ENCODE measurements around the gene ZNF653.

Gene ZNF653

DNA sequence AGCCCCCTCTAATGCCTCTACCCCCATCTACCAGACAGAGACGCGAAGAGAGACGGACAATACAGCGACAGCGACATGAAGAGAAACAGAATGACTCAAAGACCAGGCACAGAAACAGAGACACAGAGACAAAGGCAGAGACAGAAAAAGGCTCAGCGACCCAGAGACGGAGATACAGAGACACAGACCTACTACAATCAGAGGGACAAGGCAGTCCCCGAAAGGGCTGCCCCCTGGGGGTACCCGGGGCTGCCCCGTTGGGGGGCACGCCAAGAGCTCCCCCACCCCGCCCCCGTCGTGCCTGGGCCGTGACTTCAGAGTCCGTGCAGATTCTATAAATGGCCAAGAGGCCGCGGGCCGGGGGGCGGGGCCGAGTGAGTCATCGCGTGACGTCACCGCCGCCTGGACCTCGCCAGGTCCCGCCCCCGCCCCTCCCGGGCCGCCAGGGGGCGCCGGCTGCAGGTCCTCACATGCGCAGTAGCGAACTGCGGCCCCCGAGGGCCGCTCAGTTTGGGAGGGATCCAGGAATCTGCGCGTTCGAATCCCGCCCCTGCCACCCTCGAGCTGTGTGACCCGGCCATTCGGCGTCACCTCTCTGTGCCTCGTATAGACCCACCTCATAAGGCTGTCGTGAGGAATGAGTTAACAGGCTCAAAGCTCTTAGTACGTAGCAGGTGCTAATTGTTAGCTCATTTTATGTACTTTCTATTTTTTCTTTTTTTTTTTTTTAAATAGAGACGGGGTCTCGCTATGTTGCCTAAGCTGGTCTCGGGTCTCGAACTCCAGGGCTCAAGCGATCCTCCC lies 30.4 kb upstream of the ZNF653 start:
- peak; percentile 94 for DNase-seq (ENCODE audit: low spot score)
- Histone ChIP-seq H3K4me3 (peak overlapping the region; percentile 67), H3K27ac (peak overlapping the region; percentile 94 to 97)
- TF ChIP-seq, protein P1, sequence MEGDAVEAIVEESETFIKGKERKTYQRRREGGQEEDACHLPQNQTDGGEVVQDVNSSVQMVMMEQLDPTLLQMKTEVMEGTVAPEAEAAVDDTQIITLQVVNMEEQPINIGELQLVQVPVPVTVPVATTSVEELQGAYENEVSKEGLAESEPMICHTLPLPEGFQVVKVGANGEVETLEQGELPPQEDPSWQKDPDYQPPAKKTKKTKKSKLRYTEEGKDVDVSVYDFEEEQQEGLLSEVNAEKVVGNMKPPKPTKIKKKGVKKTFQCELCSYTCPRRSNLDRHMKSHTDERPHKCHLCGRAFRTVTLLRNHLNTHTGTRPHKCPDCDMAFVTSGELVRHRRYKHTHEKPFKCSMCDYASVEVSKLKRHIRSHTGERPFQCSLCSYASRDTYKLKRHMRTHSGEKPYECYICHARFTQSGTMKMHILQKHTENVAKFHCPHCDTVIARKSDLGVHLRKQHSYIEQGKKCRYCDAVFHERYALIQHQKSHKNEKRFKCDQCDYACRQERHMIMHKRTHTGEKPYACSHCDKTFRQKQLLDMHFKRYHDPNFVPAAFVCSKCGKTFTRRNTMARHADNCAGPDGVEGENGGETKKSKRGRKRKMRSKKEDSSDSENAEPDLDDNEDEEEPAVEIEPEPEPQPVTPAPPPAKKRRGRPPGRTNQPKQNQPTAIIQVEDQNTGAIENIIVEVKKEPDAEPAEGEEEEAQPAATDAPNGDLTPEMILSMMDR (IDR thresholded peaks at IDR 0.05): peak; percentile 81

DNA sequence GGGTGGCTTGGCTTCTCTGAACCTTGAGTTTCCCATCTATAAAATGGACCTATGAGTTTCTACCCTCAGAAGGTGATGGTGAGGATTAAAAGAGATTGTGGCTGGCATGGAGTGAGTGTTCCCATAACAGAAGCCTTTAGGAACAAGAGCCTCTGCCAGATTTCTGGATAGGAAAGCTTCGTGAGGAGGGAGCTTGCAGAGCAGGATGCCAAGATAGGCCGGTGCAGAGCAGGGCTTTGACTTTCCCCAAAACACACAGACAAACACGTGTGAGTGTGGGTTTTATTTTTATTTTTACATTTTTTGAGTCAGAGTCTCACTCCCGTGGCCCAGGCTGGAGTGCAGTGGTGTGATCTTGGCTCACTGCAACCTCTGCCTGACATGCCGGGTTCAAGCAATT lies 29.3 kb upstream of the ZNF653 start:
- Histone ChIP-seq H3K4me3 (no peak overlapping the region), H3K27ac (peak overlapping the region; percentile 94 to 97)
- TF ChIP-seq, protein P1 (IDR thresholded peaks at IDR 0.05): no peak
- no peak for DNase-seq (ENCODE audit: low spot score)

DNA sequence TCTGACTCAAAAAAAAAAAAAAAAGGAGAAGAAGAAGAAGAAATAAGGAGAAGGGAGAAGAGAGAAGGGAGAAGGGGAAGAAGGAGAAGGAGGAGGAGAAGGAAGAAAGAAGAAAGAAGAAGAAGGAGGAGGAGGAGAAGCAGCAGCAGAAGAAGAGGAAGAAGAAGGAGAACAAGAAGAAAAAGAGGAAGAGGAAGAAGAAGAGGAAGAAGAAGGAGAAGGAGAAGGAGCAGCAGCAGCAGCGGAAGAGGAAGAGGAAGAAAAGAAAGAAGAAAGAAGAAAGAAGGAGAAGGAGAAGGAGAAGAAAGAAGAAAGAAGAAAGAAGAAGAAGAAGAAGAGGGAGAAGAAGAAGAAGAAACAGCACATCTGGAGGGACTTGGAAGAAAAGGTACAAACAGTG lies 28.9 kb upstream of the ZNF653 start:
- no peak for DNase-seq (ENCODE audit: low spot score)
- TF ChIP-seq, protein P1 (IDR thresholded peaks at IDR 0.05): no peak
- Histone ChIP-seq H3K27ac (peak overlapping the region; percentile 94 to 97), H3K4me3 (no peak overlapping the region)

DNA sequence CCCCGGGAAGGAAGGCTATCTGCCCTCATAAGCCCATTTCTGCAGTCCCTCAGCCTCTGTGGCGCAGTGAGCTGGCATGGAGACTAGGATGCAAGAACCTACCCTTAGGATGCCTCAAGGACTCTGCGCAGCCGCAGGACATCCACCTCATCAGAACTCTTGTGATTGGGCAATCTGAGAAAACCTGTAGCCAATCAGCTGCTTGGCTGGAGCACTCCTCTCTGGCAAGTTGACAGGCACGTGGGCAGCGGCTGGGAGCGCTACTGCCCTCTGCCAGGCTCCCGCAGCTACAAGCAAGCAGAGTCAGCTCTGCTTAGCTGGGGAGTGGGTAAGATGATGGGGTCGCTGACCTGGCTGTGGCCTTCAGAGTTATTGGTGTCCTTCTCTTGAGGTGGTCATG lies 24.8 kb upstream of the ZNF653 start:
- peak overlapping the region in 1 of 2 donors; percentile 96 for H3K27ac ChIP-seq
- TF ChIP-seq, protein P1 (IDR thresholded peaks at IDR 0.05): no peak
- DNase-seq (ENCODE audit: low spot score): peak; percentile 78
- H3K4me3 ChIP-seq: no peak overlapping the region

DNA sequence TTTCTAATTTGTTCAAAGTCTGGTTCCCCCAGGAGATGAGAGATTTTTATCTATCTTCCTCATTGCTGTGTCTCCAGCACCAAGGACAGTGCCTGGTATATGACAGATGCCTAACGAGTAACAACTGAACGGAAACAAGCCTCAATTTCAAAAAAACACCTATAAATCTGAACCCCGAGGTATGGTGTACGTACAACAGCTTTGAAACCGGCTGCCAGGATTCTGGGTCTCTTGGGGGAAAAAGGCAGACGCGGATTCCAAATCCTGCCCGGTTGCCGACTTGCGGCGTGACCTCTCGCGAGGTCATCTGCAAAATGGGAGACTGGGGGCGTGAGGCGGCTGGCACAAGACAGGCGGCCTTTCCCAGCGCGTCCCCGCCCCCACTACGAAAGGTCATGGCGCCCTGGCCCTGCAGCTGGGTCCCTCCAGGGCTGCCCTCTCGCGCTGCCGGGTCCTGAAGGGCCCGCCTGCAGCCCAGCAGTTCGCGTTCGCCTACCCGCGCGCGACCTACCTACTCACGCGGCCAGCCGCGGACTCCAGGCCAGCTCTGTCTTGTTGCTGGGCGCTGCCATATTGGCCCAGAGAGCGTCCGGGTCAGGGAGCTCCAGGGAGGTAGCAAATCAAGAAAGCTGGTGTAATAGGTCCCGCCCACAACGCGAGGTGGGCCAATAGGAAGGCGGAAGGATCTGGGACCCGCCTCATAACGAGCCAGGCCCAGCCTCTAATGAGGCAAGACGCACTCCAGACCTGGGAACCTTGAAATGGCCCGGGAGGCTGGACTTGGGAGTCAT lies 23.1 kb upstream of the ZNF653 start, which contains the start of gene ECSIT:
ECSIT (minus strand) TSS at position 584 of the 791 bp plus-strand sequence. CDS start 9,964 bp downstream, outside the sequence.
- H3K4me3 ChIP-seq: peak within 1 kb of the TSS; percentile 98
- DNase-seq (ENCODE audit: low spot score): peak; percentile 99
- peak within 1 kb of the TSS; percentile 78 to 96 for H3K27ac ChIP-seq
- TF ChIP-seq, protein P1 (IDR thresholded peaks at IDR 0.05): no peak

DNA sequence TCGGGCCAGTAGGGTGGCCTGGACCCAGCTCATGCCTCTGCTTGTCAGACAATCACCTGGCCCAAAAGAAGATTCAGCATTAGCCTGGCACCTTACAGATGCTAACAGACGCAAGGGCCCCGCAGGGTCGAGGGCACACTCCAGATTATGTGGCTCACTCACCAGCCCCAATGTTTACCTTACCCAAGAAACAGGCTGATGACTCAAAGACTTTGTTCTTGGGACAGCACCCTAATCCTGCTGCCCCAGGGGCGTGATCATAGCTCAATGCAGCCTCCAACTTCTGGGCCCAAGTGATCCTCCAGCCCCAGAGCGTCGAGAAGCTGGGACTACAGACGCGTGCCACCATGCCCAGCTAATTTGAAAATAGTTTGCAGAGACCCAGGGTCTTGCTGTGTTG lies 13.5 kb upstream of the ZNF653 start:
- Histone ChIP-seq H3K27ac (no peak overlapping the region), H3K4me3 (no peak overlapping the region)
- TF ChIP-seq, protein P1 (IDR thresholded peaks at IDR 0.05): no peak
- DNase-seq (ENCODE audit: low spot score): no peak

Measured in coronary artery (tissue), 2 donors.